Common myeloid progenitor, CD34-positive (primary cell): ENCODE results near the gene RAB1A. TPM values are rescaled to one million over a fixed set of nuclear protein-coding genes. Genes with fewer than 3 reads are reported as not detected.
"Not testable (repeated sequence)": the region's sequence is repeated elsewhere in the genome, so short reads cannot be mapped to it uniquely, and the experiment has no call there.

Experiments used
- CTCF ChIA-PET: fragments of 350-600 bp; sonication (Branson Sonifier 250); formaldehyde crosslinking; loops from one replicate; lab custom pipeline; 2021; ENCODE audit warnings: antibody characterized with exemption; lab: Charles Lee
- POLR2A ChIA-PET: fragments of 350-600 bp; sonication (Branson Sonifier 250); formaldehyde crosslinking; loops from one replicate; lab custom pipeline; 2021; ENCODE audit warnings: antibody characterized with exemption; lab: Charles Lee
- DNase-seq, 3 donors: peaks; one replicate each; pipeline versions ENCODE4 v3.0.0 to v3.0.0-alpha.2; 2013
- H3K27ac ChIP-seq, 2 experiments: 1 replicate in 1 of 2; 2 replicates in 1 of 2; pipeline ENCODE4 v1.7.0; 2013; ENCODE audit warnings: inconsistent platforms in 2 of 2, low read length in 2 of 2, mild to moderate bottlenecking in 2 of 2, low read depth in 1 of 2, moderate library complexity in 1 of 2; ENCODE audit not compliant: severe bottlenecking in 2 of 2, insufficient read depth in 1 of 2, poor library complexity in 1 of 2
- H3K27me3 ChIP-seq, 5 experiments: replicated peaks in 2 of 5; 1 replicate in 3 of 5; 2 replicates in 2 of 5; pipeline versions ENCODE4 v1.6.1 to v1.7.0; 2013; ENCODE audit warnings: low read length in 4 of 5, mild to moderate bottlenecking in 2 of 5, moderate library complexity in 2 of 5, inconsistent platforms in 1 of 5; ENCODE audit not compliant: insufficient read depth in 5 of 5, control insufficient read depth in 4 of 5
- H3K36me3 ChIP-seq, 4 experiments: 1 replicate in 2 of 4; 2 replicates in 2 of 4; pipeline versions ENCODE4 v1.6.1 to v1.7.0; 2013; ENCODE audit warnings: low read length in 3 of 4, control low read depth in 1 of 4, mild to moderate bottlenecking in 1 of 4; ENCODE audit not compliant: control insufficient read depth in 4 of 4, insufficient read depth in 4 of 4
- H3K4me1 ChIP-seq, 4 experiments: 1 replicate in 3 of 4; 2 replicates in 1 of 4; pipeline versions ENCODE4 v1.6.1 to v1.7.1; 2013; ENCODE audit warnings: low read length in 3 of 4, mild to moderate bottlenecking in 3 of 4, control low read depth in 1 of 4, inconsistent platforms in 1 of 4, moderate library complexity in 1 of 4; ENCODE audit not compliant: control insufficient read depth in 4 of 4, insufficient read depth in 4 of 4; ENCODE audit errors: control extremely low read depth in 1 of 4
- H3K4me3 ChIP-seq, 7 experiments: 1 replicate in 4 of 7; 2 replicates in 3 of 7; pipeline versions ENCODE4 v1.5.1 to v1.7.0; 2013; ENCODE audit warnings: mild to moderate bottlenecking in 7 of 7, low read length in 6 of 7, moderate library complexity in 6 of 7, inconsistent platforms in 2 of 7, low read depth in 2 of 7, control low read depth in 1 of 7; ENCODE audit not compliant: insufficient read depth in 4 of 7, control insufficient read depth in 1 of 7; ENCODE audit errors: extremely low read depth in 1 of 7
- H3K9me3 ChIP-seq, 5 experiments: 1 replicate in 4 of 5; 2 replicates in 1 of 5; pipeline versions ENCODE4 v1.6.1 to v1.7.1; 2013; ENCODE audit warnings: low read length in 4 of 5, mild to moderate bottlenecking in 2 of 5, inconsistent platforms in 1 of 5, low read depth in 1 of 5, moderate library complexity in 1 of 5; ENCODE audit not compliant: control insufficient read depth in 4 of 5, insufficient read depth in 2 of 5; ENCODE audit errors: control extremely low read depth in 1 of 5
- WGBS: methylation state at CpG from one replicate; pipeline ENCODE4 v1.1.5; 2013; ENCODE audit not compliant: insufficient coverage; 5-methylcytosine and 5-hydroxymethylcytosine counted together
- polyA plus RNA-seq: library from polyadenylated mRNA; unstranded; fragments of 120-200 nt; gene quantifications from one replicate; pipeline ENCODE4 v1.2.1, GENCODE V29; 2013

Gene RAB1A
- polyA plus RNA-seq: 70.1 TPM

DNA sequence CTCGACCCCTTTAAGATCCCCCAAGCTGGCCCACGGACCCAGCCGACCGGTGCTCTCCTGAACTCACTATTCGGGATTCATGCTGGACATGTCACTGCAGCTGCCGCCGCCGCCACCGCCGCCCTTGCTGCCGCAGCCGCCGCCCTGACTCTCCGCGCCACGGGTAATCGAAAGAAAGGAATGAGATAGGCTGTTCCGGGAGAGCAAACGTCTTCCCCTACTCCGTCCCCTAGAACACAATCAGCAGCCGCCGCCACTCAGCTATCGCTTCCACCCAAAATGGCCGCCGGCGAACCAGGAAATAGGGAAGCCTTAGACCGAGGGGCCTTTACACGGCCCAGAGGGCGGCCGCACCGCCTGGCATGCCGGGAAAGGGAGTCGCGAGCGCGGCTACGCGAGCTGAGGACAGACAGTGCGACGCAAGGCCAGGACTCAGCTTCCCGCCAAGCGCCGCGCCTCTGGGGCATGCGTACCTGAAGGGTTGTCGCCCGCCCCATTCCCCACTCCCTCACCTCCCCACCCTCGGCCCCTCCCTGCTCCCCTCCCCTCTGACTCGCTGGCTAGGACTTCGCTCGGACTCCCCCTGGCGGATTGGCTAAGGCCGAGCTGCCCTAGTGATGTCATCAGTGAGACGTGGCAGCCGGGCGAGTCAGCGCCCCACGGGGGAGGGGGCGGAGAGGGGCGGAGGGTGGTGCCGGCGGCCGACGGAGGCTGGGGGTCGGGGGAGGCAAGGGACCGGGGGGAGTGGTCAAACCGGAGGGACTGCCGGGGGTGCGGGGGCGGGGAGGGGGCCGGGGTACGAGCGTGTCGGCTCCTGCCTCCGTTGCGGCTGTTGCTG, at the start of gene RAB1A:
TSS of gene RAB1A (minus strand) at position 281 of the 838 bp plus-strand sequence. CDS start at position 90, 191 bp downstream.
- H3K4me1 ChIP-seq: peaks cover 10 to 40% (median 24%) of the 10 kb centered on the region in 4 experiments
- DNase-seq: peak; percentile 100
- POLR2A ChIA-PET: interaction anchor here (0.5 to 2.3 kb wide), 12 partner anchors 13 to 97 kb away, joined by 3 to 22 read pairs (median 4); partner anchors contain the start of genes ACTR2 and CEP68
- peak within 1 kb of the TSS; percentile 94 to 98 for H3K27ac ChIP-seq
- WGBS: 0% methylated on average over 49 of the region's 76 CpGs
- H3K4me3 ChIP-seq: peak within 1 kb of the TSS; percentile 94 to 100 (median 97)
- no peaks in the 10 kb centered on the region for H3K27me3 ChIP-seq
- CTCF ChIA-PET: interaction anchor here (0.6 to 3.8 kb wide), 14 partner anchors 9 to 428 kb away, joined by 3 to 19 read pairs (median 4); no protein-coding TSS in a partner anchor
- H3K9me3 ChIP-seq: no peaks in the 10 kb centered on the region
- H3K36me3 ChIP-seq: no peaks in the 10 kb centered on the region

DNA sequence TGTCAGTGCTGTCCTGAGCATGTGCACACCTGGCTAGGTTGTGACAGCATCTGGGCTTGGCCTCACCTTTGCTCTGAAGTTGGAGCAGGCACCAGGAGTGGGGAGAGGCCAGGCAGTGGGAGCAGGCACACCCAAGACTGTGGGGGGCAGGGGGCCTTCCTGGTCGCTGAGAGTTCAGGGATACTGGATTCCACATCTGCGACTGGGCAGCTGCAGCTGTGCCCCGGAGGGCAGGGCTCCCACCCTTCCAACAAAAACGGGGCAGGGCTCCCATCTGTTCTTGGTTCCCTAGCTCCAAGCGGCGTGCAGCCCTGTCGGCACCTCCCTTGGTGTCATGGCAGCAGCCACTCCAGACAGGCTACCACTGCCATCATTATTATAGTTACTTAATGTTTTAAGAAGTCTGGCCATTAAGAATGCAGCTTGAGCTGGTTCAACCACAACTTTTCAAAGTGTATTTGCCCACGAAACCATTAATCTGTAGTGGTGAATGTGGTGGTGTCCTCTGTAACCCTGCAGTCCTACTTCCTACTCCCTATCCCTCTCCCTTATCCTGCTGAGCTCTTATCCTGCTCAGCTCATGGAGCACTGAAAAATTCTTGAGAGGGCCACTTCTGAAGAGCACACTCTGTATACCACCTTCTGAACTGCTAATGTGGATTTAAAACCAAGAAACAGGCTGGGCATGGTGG, 48.0 kb upstream of the RAB1A start:
- Histone ChIP-seq H3K27me3 (peaks cover 0 to 2% (median 0%) of the 10 kb centered on the region in 5 experiments), H3K4me3 (no peak overlapping the region), H3K9me3 (peaks cover 0 to 1% (median 0%) of the 10 kb centered on the region in 5 experiments), H3K27ac (no peak overlapping the region), H3K4me1 (peaks cover 0 to 9% (median 0%) of the 10 kb centered on the region in 4 experiments), H3K36me3 (no peaks in the 10 kb centered on the region)
- 100% methylated on average over 4 of the region's 8 CpGs for WGBS
- ChIA-PET CTCF (interaction anchor here (0.8 to 2.0 kb wide), 5 partner anchors 9 to 97 kb away, joined by 3 to 16 read pairs (median 3); no protein-coding TSS in a partner anchor), POLR2A (interaction anchor here (0.7 to 0.9 kb wide), 2 partner anchors 48 to 96 kb away, joined by 3 read pairs; no protein-coding TSS in a partner anchor)
- DNase-seq: no peak

DNA sequence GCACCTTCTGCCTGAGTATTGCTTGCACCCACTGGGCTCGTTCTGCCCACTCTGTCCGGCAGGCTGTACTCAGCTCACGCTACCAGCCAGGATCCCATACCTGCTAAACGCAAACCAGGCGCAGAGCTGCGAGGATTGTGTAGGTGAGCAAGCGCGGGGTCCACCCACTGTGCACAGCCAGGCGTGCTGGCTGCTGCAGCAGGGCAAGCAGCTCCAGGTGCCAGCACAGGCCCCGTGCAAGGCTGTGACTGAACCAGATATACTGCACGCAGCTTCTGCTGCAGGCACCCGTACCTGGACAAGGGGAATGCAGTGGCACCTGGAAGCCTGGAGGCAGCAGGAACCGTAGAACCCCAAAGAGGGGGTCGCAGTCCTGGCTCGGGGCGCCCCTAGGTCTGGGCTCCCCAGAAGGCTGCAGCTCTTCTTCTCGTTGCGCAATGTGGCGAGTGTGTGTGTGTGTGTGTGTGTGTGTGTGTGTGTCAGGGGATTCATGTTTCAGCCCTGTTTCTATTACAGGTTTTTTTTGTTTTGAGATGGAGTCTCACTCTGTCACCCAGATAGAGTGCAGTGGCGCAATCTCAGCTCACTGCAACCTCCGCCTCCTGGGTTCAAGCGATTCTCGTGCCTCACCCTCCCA, 46.1 kb upstream of the RAB1A start:
- POLR2A ChIA-PET: interaction anchor here (0.9 kb wide), 1 partner anchor 133 kb away, joined by 3 read pairs; no protein-coding TSS in a partner anchor

DNA sequence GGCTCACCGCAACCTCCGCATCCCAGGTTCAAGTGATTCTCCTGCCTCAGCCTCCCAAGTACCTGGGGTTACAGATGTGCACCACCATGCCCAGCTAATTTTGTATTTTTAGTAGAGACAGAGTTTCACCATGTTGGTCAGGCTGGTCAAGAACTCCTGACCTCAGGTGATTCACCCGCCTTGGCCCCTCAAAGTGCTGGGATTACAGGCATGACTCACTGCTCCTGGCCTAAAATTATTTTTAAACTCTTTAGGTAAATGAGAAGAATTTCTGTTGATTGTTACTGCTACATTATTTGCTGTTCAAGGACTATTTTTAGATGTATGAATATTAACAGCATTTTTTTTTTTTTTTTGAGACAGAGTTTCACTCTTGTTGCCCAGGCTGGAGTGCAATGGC, 44.1 kb upstream of the RAB1A start:
- POLR2A ChIA-PET, H3K9me3 ChIP-seq, H3K27me3 ChIP-seq, H3K36me3 ChIP-seq, H3K4me3 ChIP-seq, H3K4me1 ChIP-seq, DNase-seq, H3K27ac ChIP-seq: not testable (repeated sequence)
- CTCF ChIA-PET: interaction anchor here (0.8 to 2.1 kb wide), 2 partner anchors 84 to 109 kb away, joined by 3 to 9 read pairs; no protein-coding TSS in a partner anchor
- 89% methylated on average over 3 of the region's 3 CpGs for WGBS

More for the DNA sequence above, 46.1 kb upstream of the RAB1A start:
- H3K27ac ChIP-seq: no peak overlapping the region
- CTCF ChIA-PET: interaction anchor here (0.6 to 2.1 kb wide), 7 partner anchors 11 to 111 kb away, joined by 3 to 4 read pairs (median 3); no protein-coding TSS in a partner anchor
- H3K36me3 ChIP-seq: no peaks in the 10 kb centered on the region
- no peak overlapping the region for H3K4me3 ChIP-seq
- 94% methylated on average over 18 of the region's 23 CpGs for WGBS
- H3K4me1 ChIP-seq: peaks cover 0 to 9% (median 0%) of the 10 kb centered on the region in 4 experiments
- peak in 1 of 3 donors; percentile 10 for DNase-seq
- H3K27me3 ChIP-seq: peaks cover 0 to 2% (median 0%) of the 10 kb centered on the region in 5 experiments
- H3K9me3 ChIP-seq: peaks cover 0 to 1% (median 0%) of the 10 kb centered on the region in 5 experiments

DNA sequence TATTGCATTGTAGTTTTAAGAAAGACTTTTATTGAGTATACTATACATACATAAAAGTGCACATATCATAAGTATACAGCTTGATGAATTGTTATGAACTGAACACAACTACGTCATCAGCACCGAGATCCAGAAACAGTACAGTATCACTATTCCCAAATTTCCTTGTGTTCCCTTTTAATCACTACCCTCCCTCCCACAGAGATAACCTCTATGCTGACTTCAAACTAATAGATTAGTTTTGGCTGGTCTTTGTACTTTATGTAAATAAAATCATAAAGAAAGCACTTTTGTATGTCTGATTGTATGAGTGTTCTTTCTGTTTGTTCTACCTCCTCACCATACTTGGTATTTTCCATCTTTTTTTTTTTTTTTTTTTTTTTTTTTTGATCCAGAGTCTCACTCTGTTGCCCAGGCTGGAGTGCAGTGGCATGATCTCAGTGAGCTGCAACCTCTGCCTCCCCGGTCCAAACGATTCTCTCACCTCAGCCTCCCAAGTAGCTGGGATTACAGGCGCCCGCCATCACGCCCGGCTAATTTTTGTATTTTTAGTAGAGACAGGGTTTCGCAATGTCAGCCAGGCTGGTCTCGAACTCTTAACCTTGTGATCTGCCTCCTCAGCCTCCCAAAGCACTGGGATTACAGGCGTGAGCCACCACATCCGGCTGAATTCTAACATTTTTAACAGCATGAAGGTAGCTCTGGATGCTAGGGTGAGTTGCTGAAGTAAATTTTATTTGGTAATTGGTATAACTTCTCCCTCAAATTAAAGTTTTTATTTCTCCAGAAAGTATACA, 43.3 kb upstream of the RAB1A start:
- ChIA-PET POLR2A (no interaction called here), CTCF (interaction anchor here (0.9 to 6.2 kb wide), 5 partner anchors 14 to 113 kb away, joined by 3 to 131 read pairs (median 6); partner anchors contain the start of gene CEP68)

More for the DNA sequence above, 43.3 kb upstream of the RAB1A start:
- Histone ChIP-seq H3K4me3 (no peak overlapping the region), H3K36me3 (no peaks in the 10 kb centered on the region), H3K4me1 (peaks cover 0 to 9% (median 3%) of the 10 kb centered on the region in 4 experiments), H3K9me3 (no peaks in the 10 kb centered on the region), H3K27me3 (peaks cover 0 to 2% (median 0%) of the 10 kb centered on the region in 5 experiments), H3K27ac (no peak overlapping the region)
- WGBS: 99% methylated on average over 8 of the region's 12 CpGs
- no peak for DNase-seq
